GM19240 (cell line): ENCODE data around the gene CEACAM19.

ENCODE experiments used
- DNase-seq: peaks from one replicate; pipeline ENCODE4 v3.0.0; 2011; ENCODE audit warnings: low spot score; ENCODE audit not compliant: insufficient read length

CEACAM19 gene

DNA sequence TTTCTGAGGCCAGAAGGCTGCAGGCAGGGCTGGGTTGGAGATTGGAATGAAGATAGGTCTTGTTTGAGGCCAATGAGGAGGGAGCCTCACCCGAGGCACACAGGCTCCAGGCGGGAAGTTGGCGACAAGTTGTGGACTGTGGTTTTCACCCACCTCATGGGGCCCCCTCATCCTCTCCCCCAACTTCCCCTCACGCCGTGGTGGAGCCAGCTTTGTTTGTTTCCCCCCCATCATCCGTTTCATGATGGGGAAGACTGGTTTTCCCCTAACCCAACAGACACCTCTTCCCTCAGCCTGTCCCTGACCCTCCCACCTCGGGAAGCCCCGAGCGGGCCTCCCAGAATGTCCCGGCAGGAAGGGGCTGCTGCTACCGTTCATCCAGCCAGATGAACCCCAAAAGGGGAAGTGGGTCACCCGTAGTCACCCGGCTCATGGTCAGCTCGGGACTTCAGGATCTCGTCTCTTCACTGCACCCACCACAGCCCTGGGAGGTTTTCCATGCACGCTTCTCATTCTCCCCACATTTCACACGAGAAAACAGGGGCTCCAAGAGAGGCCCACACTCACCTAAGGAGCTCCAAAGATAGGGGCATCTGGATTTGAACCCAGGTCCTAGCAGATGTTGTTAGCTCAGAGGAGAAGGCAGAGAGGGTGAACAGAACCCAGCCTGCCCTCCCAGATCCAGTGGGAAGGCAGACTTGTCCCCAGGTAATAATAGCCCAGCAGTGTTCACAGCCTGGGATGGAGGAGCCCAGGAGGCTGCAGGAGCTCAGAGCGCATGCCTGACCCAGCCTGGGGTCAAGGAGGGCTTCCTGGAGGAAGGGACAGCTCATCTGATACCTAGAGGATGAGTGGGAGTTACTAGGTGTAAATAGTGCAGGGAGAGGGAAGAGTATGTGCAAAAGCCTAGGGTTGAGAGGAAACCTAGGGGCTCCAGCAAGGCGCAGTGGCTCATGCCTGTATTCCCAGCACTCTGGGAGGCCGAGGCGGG lies 51.1 kb downstream of the CEACAM19 start:
- no peak for DNase-seq

DNA sequence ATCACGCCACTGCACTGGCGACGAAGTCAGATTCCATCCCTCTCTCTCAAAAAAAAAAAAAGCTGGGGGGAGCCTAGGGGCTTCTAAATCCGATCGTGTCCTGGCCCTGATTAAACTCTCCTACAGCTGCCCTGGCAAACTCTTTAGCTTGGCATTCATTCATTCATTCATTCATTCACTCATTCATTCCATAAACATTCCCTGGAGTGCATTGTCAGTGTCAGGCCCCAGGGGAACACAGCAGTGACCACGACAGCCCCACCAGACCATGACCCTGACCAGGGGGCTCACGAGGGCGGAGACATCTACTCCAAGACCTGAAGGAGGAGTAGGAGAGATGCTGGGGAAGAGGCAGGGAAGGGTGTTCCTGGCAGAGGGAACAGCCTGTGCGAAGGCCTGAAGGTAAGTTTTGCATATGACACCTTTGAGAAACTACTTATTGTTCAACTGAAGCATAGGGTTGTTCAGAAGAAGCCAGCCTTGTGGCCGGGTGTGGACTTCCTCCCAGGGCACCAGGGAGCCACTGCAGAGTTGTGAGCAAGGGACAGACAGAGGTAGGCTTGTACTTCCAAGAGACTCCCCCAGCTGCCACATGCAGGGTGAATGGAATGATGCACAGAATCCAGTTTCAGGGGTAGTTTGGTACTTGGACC lies 52.1 kb downstream of the CEACAM19 start:
- DNase-seq, result no peak

DNA sequence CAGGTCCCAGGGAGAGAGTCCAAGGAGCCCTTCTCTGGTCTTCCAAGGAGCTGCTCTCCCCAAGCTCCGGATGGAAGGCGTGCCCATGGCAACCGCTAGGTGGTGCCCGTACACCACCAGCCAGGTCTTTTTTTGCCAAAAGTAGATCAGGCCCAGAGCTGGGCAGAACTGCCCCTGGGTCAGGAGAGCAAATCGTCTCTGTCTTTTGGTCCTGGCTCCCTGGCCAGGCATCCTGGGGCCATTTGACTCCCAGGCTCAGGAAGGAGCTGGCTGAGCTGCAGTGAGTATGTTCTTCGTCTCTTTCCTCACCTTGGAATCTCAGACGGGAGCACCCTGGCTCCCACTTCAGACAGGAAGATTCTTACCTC lies 52.7 kb downstream of the CEACAM19 start:
- DNase-seq, result peak; percentile 79

DNA sequence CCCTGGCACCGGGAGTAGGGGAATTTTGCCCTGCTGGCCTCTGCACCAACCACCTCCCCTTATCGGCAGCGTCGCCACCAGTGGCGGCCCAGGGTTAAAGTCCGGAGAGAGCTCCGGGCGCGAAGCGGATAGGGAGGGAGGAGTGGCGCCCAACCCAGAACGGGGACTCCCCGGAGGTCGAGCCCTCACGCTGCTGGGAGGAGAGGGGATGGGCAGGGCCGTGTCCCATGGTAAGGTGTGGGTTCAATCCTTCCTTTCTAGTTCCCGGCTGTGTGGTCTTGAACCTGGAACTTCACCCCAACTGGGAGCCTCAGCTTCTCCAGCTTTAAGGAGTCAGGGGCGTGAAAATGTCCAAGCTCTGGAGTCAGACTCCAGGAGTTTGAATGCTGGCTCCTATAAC lies 54.0 kb downstream of the CEACAM19 start:
- no peak for DNase-seq

DNA sequence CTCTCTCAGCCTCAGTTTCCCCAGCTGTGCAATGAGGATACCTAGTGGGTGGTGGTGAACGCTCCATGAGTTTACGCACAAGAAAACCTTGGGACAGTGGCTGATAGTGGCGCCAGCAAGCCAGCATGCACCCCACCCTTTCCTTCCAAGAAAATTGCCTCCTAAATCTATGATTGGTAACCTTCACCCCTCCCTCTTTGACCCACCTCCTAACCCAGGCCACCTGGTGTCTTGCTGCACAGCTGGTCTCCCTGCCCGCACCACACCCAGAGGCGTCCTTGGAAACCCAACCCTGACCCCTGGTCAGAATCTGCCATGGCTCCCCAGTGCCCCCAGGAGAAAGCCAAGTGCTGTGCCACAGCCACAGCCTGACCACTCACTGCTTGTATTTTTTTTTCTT lies 54.4 kb downstream of the CEACAM19 start:
- no peak for DNase-seq

DNA sequence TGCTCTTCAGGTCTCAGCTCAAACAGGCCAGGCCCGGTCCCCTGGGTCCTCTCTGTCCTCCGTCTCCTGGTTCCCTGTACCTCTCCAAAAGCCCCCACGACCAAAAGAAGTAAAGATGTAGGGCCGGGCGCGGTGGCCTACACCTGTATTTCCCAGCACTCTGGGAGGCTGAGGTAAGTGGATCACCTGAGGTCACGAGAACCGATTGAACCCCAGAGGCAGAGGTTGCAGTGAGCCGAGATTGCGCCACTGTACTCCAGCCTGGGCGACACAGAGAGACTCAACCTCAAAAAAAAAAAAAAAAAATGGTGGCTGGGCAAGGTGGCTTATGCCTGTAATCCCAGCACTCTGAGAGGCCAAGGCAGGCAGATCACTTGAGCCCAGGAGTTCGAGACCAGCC lies 55.2 kb downstream of the CEACAM19 start:
- no peak for DNase-seq

DNA sequence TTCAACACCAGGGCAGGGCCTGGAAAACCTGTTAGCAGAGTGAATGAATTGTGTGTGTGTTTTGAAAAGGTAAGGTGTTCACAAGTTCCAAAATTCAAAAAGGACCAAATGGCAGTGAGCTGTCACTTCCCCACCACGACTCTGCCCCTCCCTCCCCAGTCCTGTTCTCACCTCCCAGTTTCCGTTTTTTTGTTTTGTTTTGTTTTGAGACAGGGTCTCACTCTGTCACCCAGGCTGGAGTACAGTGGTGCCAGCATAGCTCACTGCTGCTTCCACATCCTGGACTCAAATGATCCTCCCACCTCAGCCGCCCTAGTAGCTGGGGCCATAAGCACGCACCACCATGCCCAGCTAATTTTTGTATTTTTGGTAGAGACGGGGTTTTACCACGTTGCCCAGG lies 56.9 kb downstream of the CEACAM19 start:
- DNase-seq, result no peak

DNA sequence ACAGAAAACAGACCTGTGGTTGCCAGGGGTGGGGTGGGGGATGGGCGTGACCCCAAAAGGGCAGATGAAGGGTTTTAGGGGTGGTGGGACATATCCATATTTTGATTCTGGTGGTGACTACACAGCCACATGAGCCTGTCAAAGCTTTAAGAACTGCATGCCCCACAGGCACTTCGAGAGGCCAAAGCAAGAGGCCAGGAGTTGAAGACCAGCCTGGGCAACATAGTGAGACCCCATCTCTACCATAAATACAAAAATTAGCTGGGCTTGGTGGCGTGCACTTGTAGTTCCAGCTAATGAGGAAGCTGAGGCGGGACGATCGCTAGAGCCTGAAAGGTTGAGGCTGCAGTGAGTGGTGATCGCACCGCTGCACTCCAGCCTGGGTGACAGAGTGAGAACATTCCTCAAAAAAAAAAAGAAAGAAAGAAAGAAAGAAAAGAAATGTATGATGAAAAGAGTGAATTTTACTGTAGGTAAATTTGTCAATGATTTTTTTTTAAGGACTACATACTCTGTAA lies 58.3 kb downstream of the CEACAM19 start:
- DNase-seq, result no peak

DNA sequence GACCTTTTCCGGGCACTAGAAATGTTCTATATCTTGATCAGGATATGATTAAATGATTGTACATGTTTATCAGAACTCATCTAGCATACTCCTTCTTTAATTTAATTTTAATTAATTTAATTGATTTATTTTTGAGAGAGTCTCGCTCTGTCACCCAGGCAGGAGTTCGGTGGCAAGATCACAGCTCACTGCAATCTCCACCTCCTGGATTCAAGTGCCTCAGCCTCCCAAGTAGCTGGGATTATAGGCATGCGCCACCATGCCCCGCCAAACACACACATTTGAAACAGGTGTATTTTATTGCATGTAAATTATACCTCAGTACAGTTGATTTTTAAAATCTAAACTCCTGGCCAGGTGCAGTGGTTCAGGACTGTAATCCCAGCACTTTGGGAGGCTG lies 59.8 kb downstream of the CEACAM19 start:
- DNase-seq, result no peak

DNA sequence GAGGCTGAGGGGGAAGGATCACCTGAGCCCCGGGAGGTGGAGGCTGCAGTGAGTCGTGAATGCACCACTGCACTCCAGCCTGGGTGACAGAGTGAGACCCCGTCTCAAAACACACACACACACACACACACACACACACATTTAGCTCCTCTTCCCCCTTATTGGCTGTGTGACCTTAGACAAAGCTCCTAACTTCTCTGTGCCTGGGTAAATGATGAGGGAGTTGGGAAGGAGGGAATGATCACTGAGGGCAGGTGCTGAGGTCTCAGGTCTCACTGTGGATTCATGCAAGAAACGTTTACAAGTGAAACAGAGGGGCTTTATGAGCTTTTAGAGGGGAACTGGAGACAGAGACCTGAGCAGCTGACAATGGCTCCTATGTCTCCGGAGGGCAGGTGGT lies 60.3 kb downstream of the CEACAM19 start:
- DNase-seq, result no peak

DNA sequence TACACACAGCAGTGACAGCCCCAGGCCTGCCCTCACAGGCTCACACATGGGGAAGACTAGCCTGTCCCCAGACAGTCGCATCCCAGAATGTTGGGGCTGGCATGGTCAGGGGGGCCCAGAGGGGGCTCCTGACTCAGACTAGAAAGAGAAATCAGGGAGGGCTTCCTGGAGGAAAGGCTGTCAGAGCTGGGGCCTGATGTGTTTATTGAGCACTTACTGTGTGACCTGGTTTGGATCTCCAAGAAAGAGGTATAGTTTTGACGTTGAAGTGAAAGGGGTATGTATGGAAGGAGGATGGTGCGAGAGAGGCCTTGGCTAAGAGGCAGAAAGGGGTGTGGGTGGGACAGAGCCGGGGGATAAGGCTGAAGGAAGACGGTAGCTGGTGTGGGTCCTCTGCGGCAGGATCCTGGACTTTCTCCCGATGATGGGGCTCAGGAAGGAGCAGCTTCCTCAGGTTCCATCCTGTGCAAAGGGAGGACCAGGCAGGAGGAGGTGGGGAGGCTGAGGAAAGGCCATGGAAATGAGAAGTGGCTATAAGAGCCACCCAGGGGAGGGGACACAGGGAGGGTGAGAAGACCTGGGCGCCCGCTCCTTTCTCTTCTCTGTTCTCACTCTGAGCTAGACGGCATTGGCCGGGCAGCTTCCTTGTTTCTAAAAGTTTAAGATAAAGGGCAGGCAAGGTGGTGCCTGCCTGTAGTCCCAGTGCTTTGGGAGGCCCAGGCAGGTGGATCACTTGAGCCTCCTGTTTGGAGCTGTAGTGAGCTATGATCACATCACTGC lies 61.1 kb downstream of the CEACAM19 start:
- DNase-seq, result no peak
